Kidney tubule cell (primary cell): ENCODE data around the gene AANAT.

ENCODE experiments used
- DNase-seq: peaks from one replicate; pipeline ENCODE4 v3.0.0-alpha.2; 2018; ENCODE audit warnings: low spot score

Gene AANAT

DNA sequence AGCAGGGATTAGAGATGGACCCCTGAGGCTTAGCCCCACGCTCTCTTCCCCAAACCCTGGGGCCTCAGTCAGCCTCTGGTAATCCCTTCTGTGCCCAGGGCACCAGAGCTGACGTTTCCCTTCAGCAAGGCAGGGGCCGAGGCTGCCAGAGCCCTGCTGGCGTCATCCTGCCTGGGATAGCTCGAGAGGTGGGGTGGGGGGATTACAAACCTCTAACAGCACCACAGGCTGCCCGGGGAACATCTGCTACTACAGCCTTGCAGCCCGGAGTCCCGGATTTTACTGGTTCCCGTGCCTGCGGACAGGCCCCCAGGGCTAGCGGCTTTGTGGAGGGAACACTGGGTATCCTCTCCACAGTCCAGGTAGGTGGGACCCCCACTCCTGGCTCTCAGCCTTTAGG is at the start of gene AANAT:
TSS of gene AANAT (plus strand) at position 238 of the 400 bp plus-strand sequence. CDS start 1,144 bp downstream, outside the sequence.
- no peak for DNase-seq

GRCh38 chr17:76419576-76420260 is 47.7 kb upstream of the AANAT start:
- DNase-seq: no peak

- DNase-seq: no peak
Measured at GRCh38 chr17:76420356-76421043, 46.9 kb upstream of the AANAT start.

GRCh38 chr17:76421044-76421407 is 46.4 kb upstream of the AANAT start:
- DNase-seq: no peak

- no peak for DNase-seq
Measured at GRCh38 chr17:76422406-76422805, 45.0 kb upstream of the AANAT start.

GRCh38 chr17:76422860-76423259 is 44.5 kb upstream of the AANAT start:
- DNase-seq: no peak

GRCh38 chr17:76426853-76427252 is 40.5 kb upstream of the AANAT start:
- no peak for DNase-seq

- peak; percentile 24 for DNase-seq
Measured at GRCh38 chr17:76427501-76428231, 39.7 kb upstream of the AANAT start.

- no peak for DNase-seq
Measured at GRCh38 chr17:76428511-76428910, 38.9 kb upstream of the AANAT start.

DNA sequence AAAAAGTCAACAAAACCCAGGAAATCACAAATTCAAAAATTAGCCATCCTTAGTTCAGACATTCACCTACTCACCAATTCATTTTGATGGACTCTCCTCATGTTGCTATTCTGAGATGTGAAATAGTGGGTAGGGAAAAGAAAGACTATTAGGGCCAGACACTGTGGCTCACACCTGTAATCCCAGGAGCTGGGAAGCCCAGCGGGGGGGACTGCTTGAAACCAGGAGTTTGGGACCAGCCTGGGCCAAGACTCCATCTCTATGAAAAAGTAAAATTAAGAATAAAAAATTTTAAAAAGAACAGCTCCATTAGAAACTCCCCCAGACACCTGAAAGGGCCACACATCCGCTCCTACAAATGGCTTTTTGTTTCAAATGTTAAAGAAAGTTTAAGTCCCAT is 35.9 kb upstream of the AANAT start:
- no peak for DNase-seq

DNA sequence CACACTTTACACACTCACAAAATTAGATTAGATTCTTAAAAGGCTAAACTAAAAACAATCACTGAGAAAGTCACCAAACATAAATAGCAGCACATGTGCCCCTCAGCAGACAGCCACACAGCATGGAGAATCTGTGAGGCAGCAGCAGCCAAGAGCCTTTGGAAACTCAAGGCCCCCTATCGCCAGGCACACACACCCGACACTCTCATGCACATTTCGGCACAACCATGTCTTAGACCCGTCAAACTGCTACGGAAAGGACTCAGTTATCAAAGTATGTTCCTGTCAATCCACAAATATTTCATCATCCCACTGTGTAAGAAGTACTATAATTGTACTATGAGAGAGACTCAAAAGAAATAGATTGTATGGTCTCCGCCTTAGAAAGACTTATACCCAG is 35.4 kb upstream of the AANAT start:
- DNase-seq: no peak

DNA sequence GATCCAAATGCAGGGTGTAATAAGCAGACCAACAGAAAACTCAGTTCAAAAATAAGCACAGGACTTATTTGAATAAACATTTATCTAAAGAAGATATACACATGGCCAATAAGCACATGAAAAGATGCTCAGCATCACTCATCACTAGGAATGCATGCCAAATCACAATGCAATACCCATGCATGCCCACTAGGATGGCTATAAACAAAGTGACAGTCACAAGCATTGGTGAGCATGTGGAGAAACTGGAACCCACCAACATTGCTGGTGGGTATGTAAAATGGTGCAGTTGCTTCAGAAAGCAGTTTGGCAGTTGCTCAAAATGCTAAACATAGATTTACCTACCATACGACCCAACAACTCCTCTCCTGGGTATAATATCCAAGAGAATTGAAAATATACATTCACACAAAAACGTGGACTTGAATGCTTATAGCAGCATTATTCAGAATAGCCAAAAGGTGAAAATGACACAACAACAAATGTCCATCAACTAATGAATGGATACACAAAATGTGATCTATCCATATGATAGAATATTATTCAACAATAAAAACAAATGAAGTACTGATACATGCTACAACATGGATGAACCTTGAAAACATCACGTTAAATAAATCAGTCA is 34.6 kb upstream of the AANAT start:
- DNase-seq: no peak

GRCh38 chr17:76433693-76434092 is 33.7 kb upstream of the AANAT start:
- no peak for DNase-seq

DNA sequence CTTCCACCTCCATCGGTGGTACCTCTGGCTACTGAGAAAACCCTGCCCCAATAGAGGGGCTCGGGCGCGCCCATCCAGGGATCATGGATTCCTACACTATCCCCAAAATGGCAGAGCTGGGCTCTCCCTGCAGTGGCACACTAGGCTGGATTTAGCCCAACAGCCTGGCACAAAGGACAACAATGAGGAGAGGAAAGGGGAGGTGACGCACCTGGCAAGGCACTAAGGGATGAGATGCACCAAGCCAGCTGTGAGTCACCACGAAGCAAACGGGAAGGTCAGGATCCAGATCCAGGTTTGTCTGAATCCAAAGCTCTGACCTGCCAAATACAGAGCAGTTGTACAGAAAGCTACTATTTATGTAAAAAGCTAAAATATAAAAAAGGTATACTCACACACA is 32.5 kb upstream of the AANAT start:
- no peak for DNase-seq

DNA sequence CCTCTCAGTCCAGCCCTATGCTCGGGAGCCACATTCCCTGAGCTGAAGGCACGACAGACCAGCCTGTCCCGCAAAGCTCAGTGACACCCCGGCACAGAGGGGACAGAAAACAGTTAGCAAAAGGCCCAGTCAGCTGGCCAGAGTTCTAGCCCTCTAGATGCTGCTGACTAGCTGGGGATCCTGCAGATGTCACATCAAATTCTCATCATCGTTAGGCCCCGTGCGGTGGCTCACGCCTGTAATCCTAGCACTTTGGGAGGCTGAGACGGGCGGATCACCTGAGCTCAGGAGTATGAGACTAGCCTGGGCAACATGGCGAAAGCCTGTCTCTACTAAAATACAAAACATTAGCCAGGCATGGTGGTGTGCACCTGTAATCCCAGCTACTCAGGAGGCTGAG is 31.7 kb upstream of the AANAT start:
- no peak for DNase-seq

- no peak for DNase-seq
Measured at GRCh38 chr17:76437467-76438402, 29.7 kb upstream of the AANAT start.

DNA sequence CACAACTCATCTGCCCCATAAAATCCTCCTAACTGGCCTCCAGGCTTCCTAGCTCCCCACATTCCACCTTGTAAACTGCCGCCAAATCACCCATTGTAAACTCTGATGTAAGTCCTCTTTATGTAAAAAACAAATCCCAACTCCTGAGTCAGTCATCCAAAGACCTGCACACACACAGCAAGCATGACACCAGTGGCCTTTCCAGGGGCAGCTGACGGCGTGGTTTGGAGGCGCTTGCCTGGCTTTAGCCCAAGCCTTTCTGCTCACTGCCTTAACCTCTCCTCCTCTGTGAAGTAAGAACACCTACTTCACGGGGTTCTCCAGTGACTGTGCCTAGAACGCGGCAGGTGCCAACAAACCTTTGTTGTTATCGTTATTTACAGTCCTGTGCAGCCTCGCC is 28.5 kb upstream of the AANAT start:
- peak; percentile 47 for DNase-seq

DNA sequence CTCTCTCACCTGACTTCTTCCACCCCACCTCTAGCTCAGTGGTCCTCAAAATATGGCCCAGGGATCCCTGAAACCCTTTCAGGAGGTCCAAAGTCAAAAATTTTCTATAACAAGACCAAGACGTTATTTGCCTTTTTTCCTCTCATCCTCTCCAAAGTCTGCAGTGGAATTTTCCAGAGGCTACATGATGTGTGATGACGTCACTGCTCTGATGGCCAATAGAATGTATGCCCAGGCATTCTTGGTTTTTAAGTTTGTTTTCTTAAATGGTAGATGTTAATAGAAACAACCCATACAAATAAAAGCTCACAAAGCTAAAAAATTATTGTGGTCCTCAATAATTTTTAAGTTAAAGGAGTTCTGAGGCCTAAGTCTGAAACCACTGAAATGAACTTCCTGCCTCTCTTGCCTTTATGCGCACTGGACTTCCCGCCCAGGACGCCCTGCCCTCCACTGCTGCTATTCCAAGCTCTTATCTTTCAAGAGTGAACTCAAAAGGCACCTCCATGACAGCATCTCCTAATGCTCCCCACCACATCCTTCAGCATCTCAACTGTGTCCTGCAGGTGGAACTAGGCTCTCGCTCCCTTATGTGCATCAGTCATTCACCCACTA is 28.0 kb upstream of the AANAT start:
- no peak for DNase-seq

- no peak for DNase-seq
Measured at GRCh38 chr17:76440751-76441362, 26.5 kb upstream of the AANAT start.

- no peak for DNase-seq
Measured at GRCh38 chr17:76441686-76442340, 25.6 kb upstream of the AANAT start.
